ENCODE results near the gene DERA. TPM values are rescaled to one million over a fixed set of nuclear protein-coding genes. Genes with fewer than 3 reads are reported as not detected.

The DERA gene
- total RNA-seq, 1 donor from 2014 or later, result 5.6 TPM

DNA sequence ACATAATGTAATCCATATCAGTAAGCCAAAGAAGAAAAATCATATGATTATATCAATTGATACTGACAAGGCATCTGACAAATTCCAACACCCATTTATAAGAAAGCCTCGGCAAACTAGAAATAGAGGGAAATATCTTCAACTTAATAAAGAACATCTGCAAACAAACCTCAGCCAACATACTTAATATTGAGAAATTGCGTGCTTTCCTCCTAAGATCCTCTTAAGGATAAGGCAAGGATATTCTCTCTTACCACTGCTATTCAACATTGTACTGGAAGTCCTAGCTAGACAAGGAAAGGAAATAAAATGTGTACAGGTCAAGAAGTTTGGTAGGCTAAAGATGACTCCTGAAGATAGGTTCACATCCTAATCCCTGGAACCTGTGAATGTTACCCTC is 115.9 kb downstream of the DERA start:
- Histone ChIP-seq H3K4me1 (no peaks in the 10 kb centered on the region), H3K27ac (no peak overlapping the region), H3K27me3 (no peaks in the 10 kb centered on the region), H3K9me3 (no peaks in the 10 kb centered on the region), H3K36me3 (peaks cover 0 to 3% of the 10 kb centered on the region in 2 donors), H3K4me3 (no peak overlapping the region)
- TF ChIP-seq, protein P1, sequence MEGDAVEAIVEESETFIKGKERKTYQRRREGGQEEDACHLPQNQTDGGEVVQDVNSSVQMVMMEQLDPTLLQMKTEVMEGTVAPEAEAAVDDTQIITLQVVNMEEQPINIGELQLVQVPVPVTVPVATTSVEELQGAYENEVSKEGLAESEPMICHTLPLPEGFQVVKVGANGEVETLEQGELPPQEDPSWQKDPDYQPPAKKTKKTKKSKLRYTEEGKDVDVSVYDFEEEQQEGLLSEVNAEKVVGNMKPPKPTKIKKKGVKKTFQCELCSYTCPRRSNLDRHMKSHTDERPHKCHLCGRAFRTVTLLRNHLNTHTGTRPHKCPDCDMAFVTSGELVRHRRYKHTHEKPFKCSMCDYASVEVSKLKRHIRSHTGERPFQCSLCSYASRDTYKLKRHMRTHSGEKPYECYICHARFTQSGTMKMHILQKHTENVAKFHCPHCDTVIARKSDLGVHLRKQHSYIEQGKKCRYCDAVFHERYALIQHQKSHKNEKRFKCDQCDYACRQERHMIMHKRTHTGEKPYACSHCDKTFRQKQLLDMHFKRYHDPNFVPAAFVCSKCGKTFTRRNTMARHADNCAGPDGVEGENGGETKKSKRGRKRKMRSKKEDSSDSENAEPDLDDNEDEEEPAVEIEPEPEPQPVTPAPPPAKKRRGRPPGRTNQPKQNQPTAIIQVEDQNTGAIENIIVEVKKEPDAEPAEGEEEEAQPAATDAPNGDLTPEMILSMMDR (IDR thresholded peaks at IDR 0.05), result no peak
- no peak for DNase-seq (ENCODE audit: low spot score in 2 of 2)
- intact Hi-C loops (cut with DNase I), result no loop called here

DNA sequence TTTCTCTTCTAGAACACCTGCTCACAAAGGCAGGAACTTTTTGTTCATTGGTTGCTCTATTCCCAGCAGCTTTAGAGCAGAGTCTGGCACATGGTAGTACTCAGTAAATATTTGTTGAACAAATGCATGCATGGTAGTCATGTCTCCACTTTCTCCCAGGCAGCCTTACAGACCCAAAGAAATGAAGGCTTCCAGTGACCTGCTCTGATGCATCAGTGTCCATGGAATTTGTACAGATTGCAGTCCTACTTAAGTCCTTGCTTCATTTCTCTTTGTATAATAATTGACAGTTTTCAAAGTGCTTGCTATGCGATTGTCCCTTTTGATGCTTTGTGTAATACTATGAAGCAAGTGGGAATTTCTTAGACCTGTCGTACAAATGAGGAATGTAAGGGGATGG is 119.6 kb downstream of the DERA start:
- H3K4me1 ChIP-seq, result no peaks in the 10 kb centered on the region
- TF ChIP-seq, protein P1 (IDR thresholded peaks at IDR 0.05), result no peak
- no peak overlapping the region for H3K27ac ChIP-seq
- intact Hi-C loops (cut with DNase I), result no loop called here
- H3K9me3 ChIP-seq, result no peaks in the 10 kb centered on the region
- no peaks in the 10 kb centered on the region for H3K27me3 ChIP-seq
- DNase-seq (ENCODE audit: low spot score in 2 of 2), result no peak
- peaks cover 2 to 4% of the 10 kb centered on the region in 2 donors for H3K36me3 ChIP-seq
- no peak overlapping the region for H3K4me3 ChIP-seq

DNA sequence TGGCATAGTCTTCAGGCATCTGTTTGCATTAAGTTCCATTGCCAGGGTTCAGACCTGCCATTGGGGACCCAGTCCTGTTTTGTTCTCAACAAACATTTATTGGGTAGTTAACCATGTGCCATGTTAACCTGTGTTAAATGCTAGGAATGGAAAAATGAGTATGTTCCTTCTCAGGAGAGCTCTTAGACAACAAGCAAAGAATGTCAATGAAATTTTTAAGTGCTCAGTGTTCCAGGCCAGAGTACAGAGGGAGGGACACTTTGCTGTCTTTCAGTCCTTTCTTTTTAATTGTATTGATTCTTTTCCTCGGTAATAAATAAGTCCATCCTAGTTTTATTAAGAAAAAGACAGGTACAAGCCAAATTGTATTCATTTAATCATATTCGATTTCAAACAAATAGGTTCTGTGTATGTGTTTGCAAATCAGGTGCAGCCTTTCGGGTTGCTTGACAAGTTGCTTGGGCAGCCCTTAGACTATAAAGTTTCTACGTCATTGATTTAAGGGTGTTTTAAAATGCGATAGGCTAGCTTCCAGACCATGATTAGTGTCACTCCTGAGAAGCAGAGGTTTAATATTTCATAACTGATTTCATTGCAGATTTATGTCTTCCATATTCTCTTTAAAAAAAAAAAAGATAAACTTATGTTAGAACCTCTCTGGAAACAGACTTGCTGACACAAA is 123.1 kb downstream of the DERA start:
- H3K36me3 ChIP-seq, result peaks cover 11 to 31% of the 10 kb centered on the region in 2 donors
- TF ChIP-seq, protein P1 (IDR thresholded peaks at IDR 0.05), result no peak
- intact Hi-C loops (cut with DNase I), result no loop called here

DNA sequence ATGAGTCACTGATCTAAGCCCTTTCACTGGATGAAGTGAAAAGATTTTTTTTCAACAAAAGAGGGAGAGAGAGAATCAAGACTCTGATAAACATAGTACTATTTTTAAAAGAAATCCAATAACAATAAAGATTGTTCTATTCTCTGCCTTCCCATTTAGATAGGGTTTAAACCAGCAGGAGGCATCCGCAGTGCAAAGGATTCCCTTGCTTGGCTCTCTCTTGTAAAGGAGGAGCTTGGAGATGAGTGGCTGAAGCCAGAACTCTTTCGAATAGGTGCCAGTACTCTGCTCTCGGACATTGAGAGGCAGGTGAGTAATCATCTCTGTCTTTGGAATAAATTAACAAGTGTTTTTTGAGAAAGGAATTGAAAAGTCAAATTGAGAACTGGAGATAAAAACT is 124.9 kb downstream of the DERA start:
- no peak for DNase-seq (ENCODE audit: low spot score in 2 of 2)
- Histone ChIP-seq H3K4me1 (no peaks in the 10 kb centered on the region), H3K36me3 (peaks cover 11 to 35% of the 10 kb centered on the region in 2 donors), H3K4me3 (no peak overlapping the region), H3K27ac (no peak overlapping the region), H3K9me3 (no peaks in the 10 kb centered on the region), H3K27me3 (no peaks in the 10 kb centered on the region)
- TF ChIP-seq, protein P1 (IDR thresholded peaks at IDR 0.05), result no peak
- intact Hi-C loops (cut with DNase I), result no loop called here

More for the DNA sequence above, 123.1 kb downstream of the DERA start:
- no peaks in the 10 kb centered on the region for H3K4me1 ChIP-seq
- H3K27ac ChIP-seq, result no peak overlapping the region
- DNase-seq (ENCODE audit: low spot score in 2 of 2), result no peak
- no peak overlapping the region for H3K4me3 ChIP-seq
- H3K27me3 ChIP-seq, result no peaks in the 10 kb centered on the region
- H3K9me3 ChIP-seq, result no peaks in the 10 kb centered on the region

DNA sequence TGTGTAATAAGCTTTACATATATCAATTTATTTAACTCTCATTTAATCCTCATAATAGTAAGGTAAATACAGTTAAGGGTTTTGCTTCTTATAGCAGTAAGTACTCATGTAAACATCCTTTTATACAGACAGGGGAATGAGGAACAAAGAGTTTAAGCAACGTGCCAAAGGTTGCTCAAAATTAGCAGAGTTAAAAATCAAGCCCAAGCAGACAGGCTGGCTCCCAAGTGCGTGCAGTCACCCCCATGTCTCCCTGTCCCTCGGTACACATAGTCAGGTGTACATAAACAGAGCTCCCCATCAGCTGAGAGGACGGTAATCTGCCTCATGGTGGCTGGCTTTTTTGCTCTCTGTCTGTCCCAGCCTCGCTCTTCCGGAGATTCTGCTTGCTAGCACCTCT is 126.4 kb downstream of the DERA start:
- intact Hi-C loops (cut with DNase I), result no loop called here
- DNase-seq (ENCODE audit: low spot score in 2 of 2), result no peak
- H3K36me3 ChIP-seq, result peaks cover 11 to 35% of the 10 kb centered on the region in 2 donors
- no peaks in the 10 kb centered on the region for H3K27me3 ChIP-seq
- peaks cover 0 to 12% of the 10 kb centered on the region in 2 donors for H3K9me3 ChIP-seq
- TF ChIP-seq, protein P1 (IDR thresholded peaks at IDR 0.05), result no peak
- no peak overlapping the region for H3K27ac ChIP-seq
- no peak overlapping the region for H3K4me3 ChIP-seq
- H3K4me1 ChIP-seq, result no peaks in the 10 kb centered on the region

All from ascending aorta (tissue), 2 donors.